ENCODE measurements around the gene ALDH9A1. TPM values are rescaled to one million over a fixed set of nuclear protein-coding genes. Genes with fewer than 3 reads are reported as not detected.

Gene ALDH9A1
- total RNA-seq, 4 donors from 2014 or later, result 42.6 to 73.1 (median 66.1) TPM

DNA sequence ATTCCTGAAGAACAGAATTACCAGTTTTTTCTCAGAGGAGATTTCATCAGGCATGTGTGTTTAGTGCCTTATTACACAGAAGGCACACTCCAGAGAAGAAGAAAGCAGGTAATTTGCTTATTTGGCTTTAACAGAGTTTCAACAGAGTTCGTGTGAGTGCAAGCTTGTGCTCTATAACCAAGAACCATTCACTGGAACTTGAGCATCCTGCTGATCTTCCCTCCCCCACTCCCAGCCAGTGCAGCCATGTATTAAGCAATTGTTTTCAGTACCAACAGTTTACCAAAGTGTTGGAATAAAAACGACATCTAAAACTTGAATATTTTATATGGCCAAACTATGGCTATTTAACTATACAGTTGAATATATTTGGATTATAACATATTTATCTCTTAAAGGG is 63.0 kb downstream of the ALDH9A1 start:
- Histone ChIP-seq H3K36me3 (peaks cover 0 to 24% (median 7%) of the 10 kb centered on the region in 4 donors), H3K27ac (replicated peaks in 1 of 4) (peak overlapping the region in 1 of 4 donors; percentile 45), H3K9me3 (no peaks in the 10 kb centered on the region), H3K4me3 (no peak overlapping the region), H3K4me1 (peaks cover 72 to 83% (median 80%) of the 10 kb centered on the region in 4 donors), H3K27me3 (no peaks in the 10 kb centered on the region)
- WGBS, result 64% methylated on average over 2 of the region's 2 CpGs
- intact Hi-C loops (cut with DNase I), result no loop called here
- no peak for DNase-seq (ENCODE audit: extremely low spot score)
- TF ChIP-seq, protein P1, sequence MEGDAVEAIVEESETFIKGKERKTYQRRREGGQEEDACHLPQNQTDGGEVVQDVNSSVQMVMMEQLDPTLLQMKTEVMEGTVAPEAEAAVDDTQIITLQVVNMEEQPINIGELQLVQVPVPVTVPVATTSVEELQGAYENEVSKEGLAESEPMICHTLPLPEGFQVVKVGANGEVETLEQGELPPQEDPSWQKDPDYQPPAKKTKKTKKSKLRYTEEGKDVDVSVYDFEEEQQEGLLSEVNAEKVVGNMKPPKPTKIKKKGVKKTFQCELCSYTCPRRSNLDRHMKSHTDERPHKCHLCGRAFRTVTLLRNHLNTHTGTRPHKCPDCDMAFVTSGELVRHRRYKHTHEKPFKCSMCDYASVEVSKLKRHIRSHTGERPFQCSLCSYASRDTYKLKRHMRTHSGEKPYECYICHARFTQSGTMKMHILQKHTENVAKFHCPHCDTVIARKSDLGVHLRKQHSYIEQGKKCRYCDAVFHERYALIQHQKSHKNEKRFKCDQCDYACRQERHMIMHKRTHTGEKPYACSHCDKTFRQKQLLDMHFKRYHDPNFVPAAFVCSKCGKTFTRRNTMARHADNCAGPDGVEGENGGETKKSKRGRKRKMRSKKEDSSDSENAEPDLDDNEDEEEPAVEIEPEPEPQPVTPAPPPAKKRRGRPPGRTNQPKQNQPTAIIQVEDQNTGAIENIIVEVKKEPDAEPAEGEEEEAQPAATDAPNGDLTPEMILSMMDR (IDR thresholded peaks at IDR 0.05), result no peak
- TF ChIP-seq EP300 (IDR thresholded peaks at IDR 0.05), result no peak
- no peak for TF ChIP-seq POLR2AphosphoS5 (IDR thresholded peaks at IDR 0.05)
- TF ChIP-seq POLR2A (IDR thresholded peaks at IDR 0.05; ENCODE audit: low read depth), result no peak

DNA sequence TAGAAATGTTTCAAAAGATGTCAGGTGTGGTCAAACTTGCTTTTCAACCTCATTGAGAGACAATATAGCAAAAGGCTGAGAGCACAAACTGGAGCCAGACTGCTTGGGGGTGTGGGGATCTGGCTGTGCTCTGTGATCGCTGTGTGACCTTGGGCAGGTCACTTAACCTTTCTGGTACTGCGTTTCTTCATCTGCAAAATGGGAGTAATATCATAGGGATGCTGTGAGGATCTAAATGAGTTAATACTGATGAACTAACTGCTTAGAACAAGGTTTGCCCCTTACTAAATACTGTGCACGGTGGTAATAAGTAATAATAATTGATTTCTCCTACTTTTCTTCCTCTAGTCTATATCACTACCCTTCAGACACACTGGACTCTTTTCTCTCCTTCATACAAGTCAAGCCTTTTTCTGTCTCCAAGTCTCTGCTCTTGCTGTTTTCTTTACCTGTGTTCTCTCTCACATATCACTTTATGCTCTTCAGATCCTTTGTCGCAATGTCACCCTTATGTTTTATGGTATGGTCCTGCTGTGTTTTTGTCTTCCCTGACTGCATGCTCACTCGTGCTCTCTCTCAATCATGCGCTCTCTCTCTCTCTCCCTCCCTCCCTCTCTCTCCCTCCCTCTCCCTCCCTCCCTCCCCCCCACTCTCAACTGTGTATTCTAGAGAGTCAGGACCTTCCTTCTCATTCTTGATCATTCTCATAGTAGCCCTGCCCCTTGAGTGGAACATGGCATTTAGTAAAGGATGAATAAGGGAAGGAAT is 64.0 kb downstream of the ALDH9A1 start:
- no peaks in the 10 kb centered on the region for H3K27me3 ChIP-seq
- intact Hi-C loops (cut with DNase I), result loop anchor here (5.0 kb wide), 3 partner anchors 37 to 133 kb away; partner anchors contain the start of genes ALDH9A1 and TMCO1
- H3K36me3 ChIP-seq, result peaks cover 0 to 21% (median 4%) of the 10 kb centered on the region in 4 donors
- H3K4me1 ChIP-seq, result peaks cover 69 to 80% (median 77%) of the 10 kb centered on the region in 4 donors
- no peak overlapping the region for H3K4me3 ChIP-seq
- WGBS, result 83% methylated on average over 6 of the region's 6 CpGs
- peak overlapping the region in 1 of 4 donors; percentile 45 for H3K27ac ChIP-seq (replicated peaks in 1 of 4)
- no peaks in the 10 kb centered on the region for H3K9me3 ChIP-seq
- TF ChIP-seq POLR2AphosphoS5 (IDR thresholded peaks at IDR 0.05) (no peak), POLR2A (IDR thresholded peaks at IDR 0.05; ENCODE audit: low read depth) (no peak), EP300 (IDR thresholded peaks at IDR 0.05) (no peak)
- TF ChIP-seq, protein P1 (IDR thresholded peaks at IDR 0.05), result no peak
- no peak for DNase-seq (ENCODE audit: extremely low spot score)

DNA sequence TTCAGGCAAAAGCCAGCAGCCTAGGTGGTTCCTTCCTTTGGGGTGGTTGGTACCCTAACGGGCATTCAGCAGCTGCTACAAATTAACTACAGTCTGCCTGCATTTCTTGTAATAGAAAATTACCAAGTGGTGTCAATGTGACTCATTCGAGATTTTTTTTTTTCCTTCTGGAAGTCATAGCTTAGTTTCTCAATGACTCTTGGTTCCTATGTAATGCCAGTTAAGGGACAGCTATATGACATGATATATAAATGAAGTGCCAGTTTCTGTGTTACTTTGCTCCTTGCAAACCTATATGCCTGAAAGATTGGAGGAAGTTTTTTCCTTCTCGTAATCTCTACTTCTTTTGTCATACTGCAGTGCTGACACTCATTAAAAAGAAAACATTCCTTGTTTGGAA is 64.7 kb downstream of the ALDH9A1 start:
- intact Hi-C loops (cut with DNase I), result loop anchor here (5.0 kb wide), 3 partner anchors 36 to 134 kb away; partner anchors contain the start of genes ALDH9A1 and TMCO1
- TF ChIP-seq POLR2AphosphoS5 (IDR thresholded peaks at IDR 0.05) (no peak), POLR2A (IDR thresholded peaks at IDR 0.05; ENCODE audit: low read depth) (no peak), EP300 (IDR thresholded peaks at IDR 0.05) (no peak)
- TF ChIP-seq, protein P1 (IDR thresholded peaks at IDR 0.05), result no peak
- WGBS, result 37% methylated on average over 3 of the region's 3 CpGs
- no peaks in the 10 kb centered on the region for H3K9me3 ChIP-seq
- H3K27ac ChIP-seq (replicated peaks in 1 of 4), result peak overlapping the region in 2 of 4 donors; percentile 91 to 95
- peak overlapping the region in 1 of 4 donors; percentile 87 for H3K4me3 ChIP-seq
- H3K4me1 ChIP-seq, result peaks cover 63 to 74% (median 72%) of the 10 kb centered on the region in 4 donors
- H3K27me3 ChIP-seq, result no peaks in the 10 kb centered on the region
- DNase-seq (ENCODE audit: extremely low spot score), result no peak
- H3K36me3 ChIP-seq, result peaks cover 0 to 16% (median 2%) of the 10 kb centered on the region in 4 donors

DNA sequence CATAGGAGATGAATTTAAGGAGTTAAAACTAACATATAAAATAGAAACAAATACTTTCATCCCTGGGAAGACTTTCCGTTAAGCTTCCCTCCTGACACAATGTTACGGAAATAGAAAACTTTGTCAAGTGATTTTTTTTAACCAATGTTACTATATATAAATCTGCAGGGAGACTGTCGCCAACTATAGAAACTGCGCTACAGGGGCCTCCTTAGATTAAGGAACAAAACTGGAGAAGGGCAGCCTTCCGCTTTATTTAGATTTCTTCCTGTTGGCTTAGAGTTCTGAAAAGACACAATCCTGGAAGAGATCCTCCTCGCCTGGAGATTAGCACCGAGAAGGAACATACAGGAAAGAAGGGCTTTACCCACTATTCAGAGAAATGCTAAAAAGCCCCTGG is 65.9 kb downstream of the ALDH9A1 start:
- Histone ChIP-seq H3K9me3 (no peaks in the 10 kb centered on the region), H3K4me3 (peak overlapping the region; percentile 65 to 88 (median 86)), H3K27me3 (no peaks in the 10 kb centered on the region), H3K27ac (replicated peaks in 1 of 4) (peak overlapping the region; percentile 91 to 95 (median 92)), H3K4me1 (peaks cover 51 to 64% (median 61%) of the 10 kb centered on the region in 4 donors), H3K36me3 (peaks cover 0 to 16% (median 0%) of the 10 kb centered on the region in 4 donors)
- DNase-seq (ENCODE audit: extremely low spot score), result no peak
- TF ChIP-seq POLR2A (IDR thresholded peaks at IDR 0.05; ENCODE audit: low read depth) (no peak), POLR2AphosphoS5 (IDR thresholded peaks at IDR 0.05) (no peak), EP300 (IDR thresholded peaks at IDR 0.05) (no peak)
- TF ChIP-seq, protein P1 (IDR thresholded peaks at IDR 0.05), result no peak
- intact Hi-C loops (cut with DNase I), result loop anchor here (5.0 kb wide), 3 partner anchors 35 to 135 kb away; partner anchors contain the start of genes ALDH9A1 and TMCO1
- 13% methylated on average over 7 of the region's 7 CpGs for WGBS

Data from esophagus muscularis mucosa (tissue), 4 donors.